Prostate gland (tissue), 2 donors: Measurements from ENCODE around the gene RNF146. TPM values are rescaled to one million over a fixed set of nuclear protein-coding genes. Genes with fewer than 3 reads are reported as not detected.

Experiments used
- DNase-seq: peaks from one replicate; pipeline ENCODE4 v3.0.0-alpha.2; 2019; ENCODE audit warnings: low spot score
- H3K27ac ChIP-seq, 2 donors: fragments of 200-600 bp; sonication (generic); 2 replicates each; pipeline ENCODE4 v1.5.1; 2017 to 2019
- H3K27me3 ChIP-seq: fragments of 200-600 bp; sonication (generic); replicated peaks from 2 replicates; pipeline ENCODE4 v1.5.1; 2019; ENCODE audit not compliant: insufficient read depth
- H3K36me3 ChIP-seq, 2 donors: fragments of 200-600 bp; sonication (generic); 1 replicate in 1 of 2; 2 replicates in 1 of 2; pipeline versions ENCODE4 v1.5.1 to v1.8.1; 2017 to 2019
- H3K4me1 ChIP-seq: fragments of 200-600 bp; sonication (generic); replicated peaks from 2 replicates; pipeline ENCODE4 v1.5.1; 2019
- H3K4me3 ChIP-seq, 2 donors: fragments of 200-600 bp; sonication (generic); 2 replicates each; pipeline ENCODE4 v1.5.1; 2017 to 2019
- H3K9me3 ChIP-seq: fragments of 200-600 bp; sonication (generic); 2 replicates; pipeline ENCODE4 v1.5.1; 2017
- POLR2A ChIP-seq: fragments of 450-650 bp; IDR thresholded peaks from one replicate; pipeline ENCODE4 v1.6.1; 2016; ENCODE audit warnings: antibody characterized with exemption, mild to moderate bottlenecking
- POLR2AphosphoS5 ChIP-seq: sonication (generic); formaldehyde crosslinking; IDR thresholded peaks from one replicate; pipeline ENCODE4 v1.6.1; 2017; ENCODE audit warnings: antibody characterized with exemption
- WGBS: methylation state at CpG from one replicate; pipeline ENCODE4 v1.1.5; 2018; 5-methylcytosine and 5-hydroxymethylcytosine counted together
- intact Hi-C: fragments of 100-400 bp; cut with DNase I; formaldehyde crosslinking; loops from one replicate; pipeline ENCODE4 v1.14.2; 2022
- total RNA-seq, 2 donors: library from RNA; depleted of rRNA; stranded (reverse); fragments of >200 nt; gene quantifications; one replicate each; pipeline ENCODE4 v1.1.0, GENCODE V29; 2016
- TF ChIP-seq, protein P1 (sequence below), 4 experiments: fragments of 200-600 bp in 2 of 4; fragments of 450-650 bp in 2 of 4; sonication (generic) in 2 of 4; IDR thresholded peaks; 1 replicate in 3 of 4; 2 replicates in 1 of 4; pipeline ENCODE4 v1.5.1; 2016 to 2019; ENCODE audit warnings: antibody characterized with exemption in 4 of 4, mild to moderate bottlenecking in 2 of 4, moderate library complexity in 2 of 4

RNF146 gene
- total RNA-seq, 2 donors from 2014 or later: 30.5 to 55.8 TPM

DNA sequence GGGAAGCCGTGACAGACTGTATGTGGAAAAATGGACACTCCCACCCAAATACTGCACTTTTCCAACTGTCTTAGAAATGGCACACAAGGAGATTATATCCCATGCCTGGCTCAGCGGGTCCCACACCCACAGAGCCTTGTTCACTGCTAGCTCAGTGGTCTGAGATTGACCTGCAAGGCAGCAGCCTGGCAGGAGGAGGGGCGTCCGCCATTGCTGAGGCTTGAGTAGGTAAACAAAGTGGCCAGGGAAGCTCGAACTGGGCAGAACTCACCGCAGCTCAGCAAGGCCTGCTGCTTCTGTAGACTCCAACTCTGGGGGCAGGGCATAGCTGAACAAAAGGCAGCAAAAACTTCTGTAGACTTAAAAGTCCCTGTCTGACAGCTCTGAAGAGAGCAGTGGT is 11.4 kb upstream of the RNF146 start:
- no peak overlapping the region for H3K4me3 ChIP-seq
- WGBS: 86% methylated on average over 6 of the region's 6 CpGs
- no peak for DNase-seq
- intact Hi-C loops: no loop called here
- no peaks in the 10 kb centered on the region for H3K4me1 ChIP-seq
- TF ChIP-seq POLR2A (no peak), POLR2AphosphoS5 (no peak)
- TF ChIP-seq, protein P1, sequence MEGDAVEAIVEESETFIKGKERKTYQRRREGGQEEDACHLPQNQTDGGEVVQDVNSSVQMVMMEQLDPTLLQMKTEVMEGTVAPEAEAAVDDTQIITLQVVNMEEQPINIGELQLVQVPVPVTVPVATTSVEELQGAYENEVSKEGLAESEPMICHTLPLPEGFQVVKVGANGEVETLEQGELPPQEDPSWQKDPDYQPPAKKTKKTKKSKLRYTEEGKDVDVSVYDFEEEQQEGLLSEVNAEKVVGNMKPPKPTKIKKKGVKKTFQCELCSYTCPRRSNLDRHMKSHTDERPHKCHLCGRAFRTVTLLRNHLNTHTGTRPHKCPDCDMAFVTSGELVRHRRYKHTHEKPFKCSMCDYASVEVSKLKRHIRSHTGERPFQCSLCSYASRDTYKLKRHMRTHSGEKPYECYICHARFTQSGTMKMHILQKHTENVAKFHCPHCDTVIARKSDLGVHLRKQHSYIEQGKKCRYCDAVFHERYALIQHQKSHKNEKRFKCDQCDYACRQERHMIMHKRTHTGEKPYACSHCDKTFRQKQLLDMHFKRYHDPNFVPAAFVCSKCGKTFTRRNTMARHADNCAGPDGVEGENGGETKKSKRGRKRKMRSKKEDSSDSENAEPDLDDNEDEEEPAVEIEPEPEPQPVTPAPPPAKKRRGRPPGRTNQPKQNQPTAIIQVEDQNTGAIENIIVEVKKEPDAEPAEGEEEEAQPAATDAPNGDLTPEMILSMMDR (IDR thresholded peaks at IDR 0.05): no peak
- H3K27ac ChIP-seq: no peak overlapping the region
- no peaks in the 10 kb centered on the region for H3K36me3 ChIP-seq
- H3K9me3 ChIP-seq: no peaks in the 10 kb centered on the region
- no peaks in the 10 kb centered on the region for H3K27me3 ChIP-seq

DNA sequence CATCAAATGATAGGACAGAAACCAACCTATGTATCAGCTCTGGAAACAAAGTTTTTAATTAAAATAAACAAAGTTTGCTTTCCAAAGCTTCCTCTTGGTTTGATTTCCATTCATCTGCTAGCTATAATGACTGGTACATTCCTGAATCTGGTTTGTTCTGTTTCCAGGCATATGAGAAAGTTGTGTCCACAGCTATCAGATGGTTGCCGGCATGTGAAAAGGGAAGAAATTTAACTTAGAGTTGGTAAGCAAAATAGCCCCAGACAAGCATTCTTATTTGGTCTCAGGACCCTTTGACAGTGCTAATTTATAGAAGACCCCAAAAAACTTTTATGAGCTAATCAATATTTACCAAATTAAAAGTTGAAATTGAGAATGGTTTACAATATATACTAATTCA is 3.8 kb upstream of the RNF146 start:
- Histone ChIP-seq H3K36me3 (no peaks in the 10 kb centered on the region), H3K9me3 (no peaks in the 10 kb centered on the region), H3K4me1 (no peaks in the 10 kb centered on the region), H3K27ac (no peak overlapping the region), H3K27me3 (no peaks in the 10 kb centered on the region), H3K4me3 (no peak overlapping the region)
- TF ChIP-seq, protein P1 (IDR thresholded peaks at IDR 0.05): no peak
- TF ChIP-seq POLR2A: no peak
- no peak for TF ChIP-seq POLR2AphosphoS5
- 81% methylated on average over 1 of the region's 1 CpG for WGBS
- no peak for DNase-seq
- intact Hi-C loops: loop anchor here (10.0 kb wide), 1 partner anchor 458 kb away; no protein-coding TSS in a partner anchor

- no peaks in the 10 kb centered on the region for H3K9me3 ChIP-seq
- 66% methylated on average over 4 of the region's 4 CpGs for WGBS
- intact Hi-C loops: loop anchor here (10.0 kb wide), 1 partner anchor 459 kb away; no protein-coding TSS in a partner anchor
- TF ChIP-seq, protein P1 (IDR thresholded peaks at IDR 0.05): no peak
- TF ChIP-seq POLR2A: no peak
- TF ChIP-seq POLR2AphosphoS5: no peak
- no peak overlapping the region for H3K4me3 ChIP-seq
- DNase-seq: no peak
- H3K4me1 ChIP-seq: no peaks in the 10 kb centered on the region
- H3K27ac ChIP-seq: no peak overlapping the region
- H3K27me3 ChIP-seq: no peaks in the 10 kb centered on the region
- H3K36me3 ChIP-seq: no peaks in the 10 kb centered on the region
These were observed 3.2 kb upstream of the RNF146 start for GRCh38 chr6:127263481-127263880.

DNA sequence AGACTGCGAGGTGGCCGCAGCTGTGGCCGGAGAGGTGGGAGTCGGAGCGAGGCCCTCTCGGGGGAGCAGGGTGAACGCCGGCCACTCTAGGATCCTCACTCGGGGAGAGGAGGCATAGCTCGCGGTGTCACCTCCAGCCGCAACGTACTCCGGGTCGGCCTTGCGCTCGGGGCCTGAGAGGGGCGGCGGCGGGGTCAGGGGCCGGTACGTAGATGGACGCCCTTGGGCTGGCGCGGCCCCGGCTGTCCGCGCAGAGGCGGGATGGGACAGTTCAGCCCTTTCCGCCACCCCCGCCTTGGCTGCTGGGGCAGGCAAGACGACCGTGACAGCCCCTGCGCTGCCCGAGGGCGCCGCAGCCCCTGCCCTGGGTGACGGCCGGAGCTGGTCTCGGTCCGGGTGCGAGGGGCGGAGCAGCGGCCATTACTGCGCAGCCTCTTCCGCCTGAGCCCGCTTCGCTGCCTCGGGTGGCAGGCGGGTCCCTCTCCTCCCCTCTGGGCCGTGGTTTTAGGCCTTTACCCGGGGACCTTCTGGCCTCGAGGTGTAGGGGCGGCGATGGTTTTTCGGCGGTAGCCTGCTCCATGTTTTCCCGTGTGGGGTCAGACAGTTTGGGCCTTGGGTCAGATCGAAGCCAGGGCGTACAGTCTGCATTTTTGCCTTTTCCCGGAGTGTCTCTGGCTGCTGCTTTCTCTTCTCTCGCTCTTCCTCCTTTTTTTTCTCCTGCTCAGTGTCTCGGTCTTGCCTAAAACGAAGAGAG is 405 bp downstream of the RNF146 start:
- Histone ChIP-seq H3K4me3 (peak overlapping the region; percentile 84 to 96), H3K27ac (peak overlapping the region; percentile 98 to 99), H3K4me1 (no peaks in the 10 kb centered on the region), H3K36me3 (no peaks in the 10 kb centered on the region), H3K27me3 (no peaks in the 10 kb centered on the region), H3K9me3 (no peaks in the 10 kb centered on the region)
- WGBS: under 1% methylated on average over 38 of the region's 64 CpGs
- intact Hi-C loops: loop anchor here (10.0 kb wide), 1 partner anchor 462 kb away; no protein-coding TSS in a partner anchor
- peak; percentile 25 for DNase-seq
- TF ChIP-seq POLR2A (peak; percentile 79), POLR2AphosphoS5 (no peak)

- H3K4me3 ChIP-seq: peak overlapping the region; percentile 84 to 96
- TF ChIP-seq, protein P1 (IDR thresholded peaks at IDR 0.05): no peak
- TF ChIP-seq POLR2AphosphoS5: no peak
- no peak for TF ChIP-seq POLR2A
- H3K27me3 ChIP-seq: no peaks in the 10 kb centered on the region
- intact Hi-C loops: loop anchor here (10.0 kb wide), 1 partner anchor 463 kb away; no protein-coding TSS in a partner anchor
- no peak for DNase-seq
- peak overlapping the region; percentile 98 to 99 for H3K27ac ChIP-seq
- H3K36me3 ChIP-seq: no peaks in the 10 kb centered on the region
- WGBS: 2% methylated on average over 16 of the region's 16 CpGs
- H3K4me1 ChIP-seq: no peaks in the 10 kb centered on the region
- no peaks in the 10 kb centered on the region for H3K9me3 ChIP-seq
These were observed 1.3 kb downstream of the RNF146 start for GRCh38 chr6:127267646-127268625.
